ENCODE measurements around the gene KCNAB2.

Gene KCNAB2

DNA sequence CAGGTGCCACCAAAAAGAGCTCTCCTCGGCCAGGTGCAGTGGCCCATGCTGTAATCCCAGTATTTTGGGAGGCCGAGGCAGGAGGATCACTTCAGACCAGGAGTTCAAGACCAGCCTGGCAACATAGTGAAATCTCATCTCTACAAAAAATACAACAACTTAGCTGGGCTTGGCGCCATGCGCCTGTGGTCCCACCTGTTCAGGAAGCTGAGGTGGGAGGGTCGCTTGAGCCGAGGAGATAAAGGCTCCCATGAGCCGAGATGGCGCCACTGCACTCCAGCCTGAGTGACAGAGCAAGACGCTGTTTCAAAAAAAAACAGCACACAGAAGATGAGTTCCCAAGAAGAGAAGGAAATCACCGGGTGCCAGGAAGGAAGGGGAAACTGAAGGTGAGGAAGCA lies 67.4 kb downstream of the KCNAB2 start:
- no peaks in the 10 kb centered on the region for H3K79me2 ChIP-seq (ENCODE audit: insufficient read depth, low read length)
- no peak overlapping the region for H3K4me3 ChIP-seq (ENCODE audit: low read depth, low read length, poor library complexity, severe bottlenecking)
- no peaks in the 10 kb centered on the region for H3F3A ChIP-seq (ENCODE audit: insufficient read depth, low read length)
- H3K9ac ChIP-seq (ENCODE audit: low read length), result no peak overlapping the region
- no peak overlapping the region for H3K4me2 ChIP-seq (ENCODE audit: low read length)
- H3K27me3 ChIP-seq (ENCODE audit: insufficient read depth, low read length), result no peaks in the 10 kb centered on the region
- no peaks in the 10 kb centered on the region for H3K4me1 ChIP-seq (ENCODE audit: insufficient read depth, low read length, severe bottlenecking)
- no peaks in the 10 kb centered on the region for H3K36me3 ChIP-seq (ENCODE audit: insufficient read depth, low read length)
- no peaks in the 10 kb centered on the region for H4K20me1 ChIP-seq (ENCODE audit: insufficient read depth, low read length)
- TF ChIP-seq EZH2 (IDR thresholded peaks at IDR 0.05; ENCODE audit: borderline replicate concordance, low read length), result no peak
- TF ChIP-seq, protein P1, sequence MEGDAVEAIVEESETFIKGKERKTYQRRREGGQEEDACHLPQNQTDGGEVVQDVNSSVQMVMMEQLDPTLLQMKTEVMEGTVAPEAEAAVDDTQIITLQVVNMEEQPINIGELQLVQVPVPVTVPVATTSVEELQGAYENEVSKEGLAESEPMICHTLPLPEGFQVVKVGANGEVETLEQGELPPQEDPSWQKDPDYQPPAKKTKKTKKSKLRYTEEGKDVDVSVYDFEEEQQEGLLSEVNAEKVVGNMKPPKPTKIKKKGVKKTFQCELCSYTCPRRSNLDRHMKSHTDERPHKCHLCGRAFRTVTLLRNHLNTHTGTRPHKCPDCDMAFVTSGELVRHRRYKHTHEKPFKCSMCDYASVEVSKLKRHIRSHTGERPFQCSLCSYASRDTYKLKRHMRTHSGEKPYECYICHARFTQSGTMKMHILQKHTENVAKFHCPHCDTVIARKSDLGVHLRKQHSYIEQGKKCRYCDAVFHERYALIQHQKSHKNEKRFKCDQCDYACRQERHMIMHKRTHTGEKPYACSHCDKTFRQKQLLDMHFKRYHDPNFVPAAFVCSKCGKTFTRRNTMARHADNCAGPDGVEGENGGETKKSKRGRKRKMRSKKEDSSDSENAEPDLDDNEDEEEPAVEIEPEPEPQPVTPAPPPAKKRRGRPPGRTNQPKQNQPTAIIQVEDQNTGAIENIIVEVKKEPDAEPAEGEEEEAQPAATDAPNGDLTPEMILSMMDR (IDR thresholded peaks at IDR 0.05; ENCODE audit: low read length), result no peak
- 0 out of 2 replicates have a peak, but pooled peaks cover 2% of the 10 kb centered on the region for H3K9me3 ChIP-seq (ENCODE audit: low read length)
- no peak overlapping the region for H2AFZ ChIP-seq (ENCODE audit: low read length)
- H3K9me2 ChIP-seq (ENCODE audit: low read depth, low read length), result no peaks in the 10 kb centered on the region
- no peak overlapping the region for H3K27ac ChIP-seq (ENCODE audit: low read depth, low read length, poor library complexity, severe bottlenecking)

- Histone ChIP-seq H3F3A (ENCODE audit: insufficient read depth, low read length) (no peaks in the 10 kb centered on the region), H3K79me2 (ENCODE audit: insufficient read depth, low read length) (no peaks in the 10 kb centered on the region), H4K20me1 (ENCODE audit: insufficient read depth, low read length) (no peaks in the 10 kb centered on the region), H3K9me3 (ENCODE audit: low read length) (0 out of 2 replicates have a peak, but pooled peaks cover 2% of the 10 kb centered on the region), H3K27ac (ENCODE audit: low read depth, low read length, poor library complexity, severe bottlenecking) (no peak overlapping the region), H3K4me3 (ENCODE audit: low read depth, low read length, poor library complexity, severe bottlenecking) (no peak overlapping the region), H3K36me3 (ENCODE audit: insufficient read depth, low read length) (no peaks in the 10 kb centered on the region), H3K9me2 (ENCODE audit: low read depth, low read length) (no peaks in the 10 kb centered on the region), H2AFZ (ENCODE audit: low read length) (no peak overlapping the region), H3K4me2 (ENCODE audit: low read length) (no peak overlapping the region), H3K27me3 (ENCODE audit: insufficient read depth, low read length) (no peaks in the 10 kb centered on the region), H3K9ac (ENCODE audit: low read length) (no peak overlapping the region), H3K4me1 (ENCODE audit: insufficient read depth, low read length, severe bottlenecking) (no peaks in the 10 kb centered on the region)
- TF ChIP-seq, protein P1 (IDR thresholded peaks at IDR 0.05; ENCODE audit: low read length), result no peak
- no peak for TF ChIP-seq EZH2 (IDR thresholded peaks at IDR 0.05; ENCODE audit: borderline replicate concordance, low read length)
Observed at GRCh38 chr1:6113745-6114144, 68.1 kb downstream of the KCNAB2 start.

GRCh38 chr1:6116137-6116536 lies 70.4 kb downstream of the KCNAB2 start:
- Histone ChIP-seq H3K27me3 (ENCODE audit: insufficient read depth, low read length) (no peaks in the 10 kb centered on the region), H3K79me2 (ENCODE audit: insufficient read depth, low read length) (no peaks in the 10 kb centered on the region), H3K9me3 (ENCODE audit: low read length) (0 out of 2 replicates have a peak, but pooled peaks cover 2% of the 10 kb centered on the region), H3K4me3 (ENCODE audit: low read depth, low read length, poor library complexity, severe bottlenecking) (no peak overlapping the region), H3F3A (ENCODE audit: insufficient read depth, low read length) (no peaks in the 10 kb centered on the region), H3K9ac (ENCODE audit: low read length) (no peak overlapping the region), H3K4me2 (ENCODE audit: low read length) (no peak overlapping the region), H3K9me2 (ENCODE audit: low read depth, low read length) (no peaks in the 10 kb centered on the region), H3K36me3 (ENCODE audit: insufficient read depth, low read length) (no peaks in the 10 kb centered on the region), H2AFZ (ENCODE audit: low read length) (no peak overlapping the region), H3K27ac (ENCODE audit: low read depth, low read length, poor library complexity, severe bottlenecking) (no peak overlapping the region), H4K20me1 (ENCODE audit: insufficient read depth, low read length) (no peaks in the 10 kb centered on the region), H3K4me1 (ENCODE audit: insufficient read depth, low read length, severe bottlenecking) (no peaks in the 10 kb centered on the region)
- no peak for TF ChIP-seq EZH2 (IDR thresholded peaks at IDR 0.05; ENCODE audit: borderline replicate concordance, low read length)
- TF ChIP-seq, protein P1 (IDR thresholded peaks at IDR 0.05; ENCODE audit: low read length), result no peak
